HG03095 (cell line): Measurements from ENCODE around the gene TTLL11.
A peak's percentile ranks its signal among the peaks of the same experiment; 100 is the strongest.

Experiments used
- ATAC-seq: cut with Tn5 transposase; IDR thresholded peaks from one replicate; pipeline ENCODE4 v1.9.1; 2021; ENCODE audit warnings: moderate library complexity; ENCODE audit not compliant: unreplicated experiment

Gene TTLL11, protein sequence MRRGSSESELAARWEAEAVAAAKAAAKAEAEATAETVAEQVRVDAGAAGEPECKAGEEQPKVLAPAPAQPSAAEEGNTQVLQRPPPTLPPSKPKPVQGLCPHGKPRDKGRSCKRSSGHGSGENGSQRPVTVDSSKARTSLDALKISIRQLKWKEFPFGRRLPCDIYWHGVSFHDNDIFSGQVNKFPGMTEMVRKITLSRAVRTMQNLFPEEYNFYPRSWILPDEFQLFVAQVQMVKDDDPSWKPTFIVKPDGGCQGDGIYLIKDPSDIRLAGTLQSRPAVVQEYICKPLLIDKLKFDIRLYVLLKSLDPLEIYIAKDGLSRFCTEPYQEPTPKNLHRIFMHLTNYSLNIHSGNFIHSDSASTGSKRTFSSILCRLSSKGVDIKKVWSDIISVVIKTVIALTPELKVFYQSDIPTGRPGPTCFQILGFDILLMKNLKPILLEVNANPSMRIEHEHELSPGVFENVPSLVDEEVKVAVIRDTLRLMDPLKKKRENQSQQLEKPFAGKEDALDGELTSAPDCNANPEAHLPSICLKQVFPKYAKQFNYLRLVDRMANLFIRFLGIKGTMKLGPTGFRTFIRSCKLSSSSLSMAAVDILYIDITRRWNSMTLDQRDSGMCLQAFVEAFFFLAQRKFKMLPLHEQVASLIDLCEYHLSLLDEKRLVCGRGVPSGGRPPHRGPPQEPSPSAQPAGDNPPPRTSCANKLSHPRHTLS

GRCh38 chr9:122092611-122093506 lies at the start of gene TTLL11:
Gene TTLL11, minus strand, starts transcription at chr9:122093308. Its CDS starts 160 bp downstream, at chr9:122093148.
- peak; percentile 79 for ATAC-seq

- no peak for ATAC-seq
Observed at GRCh38 chr9:122141671-122142070, 48.6 kb upstream of the TTLL11 start.

- no peak for ATAC-seq
Observed at GRCh38 chr9:122140368-122141193, 47.5 kb upstream of the TTLL11 start.

- no peak for ATAC-seq
Observed at GRCh38 chr9:122138560-122139268, 45.6 kb upstream of the TTLL11 start.

DNA sequence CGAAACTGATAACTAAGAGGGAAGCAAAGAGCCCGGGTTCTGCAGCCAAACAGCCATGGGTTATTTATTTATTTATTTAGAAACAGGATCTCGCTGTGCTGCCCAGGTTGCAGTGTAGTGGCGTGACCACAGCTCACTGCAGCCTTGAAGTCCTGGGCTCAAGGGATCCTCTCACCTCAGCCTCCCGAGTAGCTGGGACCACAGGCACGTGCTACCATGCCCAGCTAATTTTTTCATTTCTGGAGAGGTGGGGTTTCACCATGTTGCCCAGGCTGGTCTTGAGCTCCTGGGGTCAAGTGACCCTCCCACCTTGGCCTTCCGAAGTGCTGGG lies 42.4 kb upstream of the TTLL11 start:
- ATAC-seq: no peak

GRCh38 chr9:122134822-122135528 lies 41.9 kb upstream of the TTLL11 start:
- no peak for ATAC-seq

GRCh38 chr9:122133984-122134535 lies 41.0 kb upstream of the TTLL11 start:
- no peak for ATAC-seq

DNA sequence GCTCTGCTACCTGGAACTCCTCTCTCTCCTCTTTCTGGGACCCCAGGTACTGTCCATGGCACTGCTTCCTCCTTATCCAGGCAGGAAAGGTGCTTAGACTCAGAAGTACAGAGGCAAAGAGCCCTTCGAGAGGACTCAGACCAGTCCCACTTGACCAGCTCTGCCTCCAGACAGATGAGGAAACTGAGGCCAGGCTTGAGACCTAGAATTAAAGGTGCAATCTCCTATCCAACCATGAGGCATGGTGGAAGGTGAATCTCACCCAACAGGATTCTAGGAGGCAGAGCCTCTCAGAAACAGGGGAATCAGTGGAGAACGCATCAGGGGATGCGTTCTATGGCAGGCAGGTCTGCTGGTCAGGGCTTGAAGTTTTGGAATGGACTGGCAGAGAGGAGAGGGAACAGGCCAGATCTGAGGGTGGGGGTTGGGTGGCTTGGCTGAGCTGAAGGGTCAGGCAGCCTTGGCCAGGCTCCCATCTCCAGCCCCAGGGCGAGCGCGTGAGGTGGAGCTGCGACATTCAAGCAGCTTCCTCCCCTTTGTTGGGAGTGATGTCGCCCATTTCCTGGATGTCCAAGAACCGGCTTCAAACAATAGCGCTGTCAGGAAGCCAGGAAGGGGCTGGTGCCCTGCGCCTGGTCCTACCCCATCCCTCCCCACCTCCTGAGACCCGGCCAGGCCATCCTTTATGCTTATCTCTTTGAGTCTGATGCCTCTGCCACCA lies 40.3 kb upstream of the TTLL11 start:
- ATAC-seq: no peak

DNA sequence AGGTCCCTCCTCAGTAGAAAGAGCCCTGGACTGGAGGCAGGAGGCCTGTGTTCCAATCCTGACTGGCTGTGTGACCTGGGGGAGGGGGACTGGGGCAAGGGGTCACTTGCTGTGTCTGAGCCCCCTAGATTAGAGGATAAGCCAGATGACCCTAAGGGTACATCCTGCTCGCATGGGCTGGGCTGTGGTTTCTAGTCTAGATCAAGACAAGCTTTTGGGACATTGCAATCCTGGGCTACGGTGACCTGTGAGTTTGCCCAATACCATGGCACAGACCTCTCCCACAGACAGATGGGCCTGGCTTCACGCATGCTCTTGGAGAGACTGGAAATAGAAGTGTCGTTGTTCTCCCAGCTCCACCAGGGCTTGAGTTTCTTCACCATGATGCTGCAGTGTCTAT lies 39.4 kb upstream of the TTLL11 start:
- no peak for ATAC-seq

DNA sequence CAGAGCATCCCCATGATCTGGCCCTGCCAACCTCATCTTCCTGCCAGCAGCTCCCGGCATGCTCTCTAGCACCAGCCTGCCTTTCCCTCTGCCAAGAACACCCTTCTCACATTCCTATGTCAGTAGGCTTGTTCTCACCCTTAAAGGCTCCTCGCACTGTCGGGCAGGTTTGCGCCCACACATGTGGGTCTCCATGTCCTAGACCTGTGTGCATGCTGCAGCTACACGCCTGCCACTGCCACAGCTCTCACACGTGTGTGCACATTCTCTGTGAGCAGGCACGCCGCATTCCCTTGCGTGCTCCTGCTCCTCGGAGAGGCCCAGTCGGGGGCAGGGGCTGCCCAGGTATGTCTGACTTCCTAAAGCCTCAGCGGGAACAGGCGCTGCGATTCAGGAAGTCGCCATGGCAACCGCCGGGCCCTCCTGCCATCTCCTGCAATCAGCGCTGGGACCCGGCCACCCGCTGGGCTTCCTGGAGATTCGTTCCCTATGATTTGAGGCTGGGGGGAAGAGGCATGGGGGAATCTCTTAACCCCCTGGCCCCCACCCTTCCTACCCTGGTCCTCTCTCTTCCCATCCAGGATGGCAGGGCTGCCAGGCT lies 38.4 kb upstream of the TTLL11 start:
- ATAC-seq: no peak

- ATAC-seq: no peak
Observed at GRCh38 chr9:122130837-122131236, 37.7 kb upstream of the TTLL11 start.

GRCh38 chr9:122129969-122130368 lies 36.9 kb upstream of the TTLL11 start:
- no peak for ATAC-seq

GRCh38 chr9:122128969-122129343 lies 35.8 kb upstream of the TTLL11 start:
- no peak for ATAC-seq

DNA sequence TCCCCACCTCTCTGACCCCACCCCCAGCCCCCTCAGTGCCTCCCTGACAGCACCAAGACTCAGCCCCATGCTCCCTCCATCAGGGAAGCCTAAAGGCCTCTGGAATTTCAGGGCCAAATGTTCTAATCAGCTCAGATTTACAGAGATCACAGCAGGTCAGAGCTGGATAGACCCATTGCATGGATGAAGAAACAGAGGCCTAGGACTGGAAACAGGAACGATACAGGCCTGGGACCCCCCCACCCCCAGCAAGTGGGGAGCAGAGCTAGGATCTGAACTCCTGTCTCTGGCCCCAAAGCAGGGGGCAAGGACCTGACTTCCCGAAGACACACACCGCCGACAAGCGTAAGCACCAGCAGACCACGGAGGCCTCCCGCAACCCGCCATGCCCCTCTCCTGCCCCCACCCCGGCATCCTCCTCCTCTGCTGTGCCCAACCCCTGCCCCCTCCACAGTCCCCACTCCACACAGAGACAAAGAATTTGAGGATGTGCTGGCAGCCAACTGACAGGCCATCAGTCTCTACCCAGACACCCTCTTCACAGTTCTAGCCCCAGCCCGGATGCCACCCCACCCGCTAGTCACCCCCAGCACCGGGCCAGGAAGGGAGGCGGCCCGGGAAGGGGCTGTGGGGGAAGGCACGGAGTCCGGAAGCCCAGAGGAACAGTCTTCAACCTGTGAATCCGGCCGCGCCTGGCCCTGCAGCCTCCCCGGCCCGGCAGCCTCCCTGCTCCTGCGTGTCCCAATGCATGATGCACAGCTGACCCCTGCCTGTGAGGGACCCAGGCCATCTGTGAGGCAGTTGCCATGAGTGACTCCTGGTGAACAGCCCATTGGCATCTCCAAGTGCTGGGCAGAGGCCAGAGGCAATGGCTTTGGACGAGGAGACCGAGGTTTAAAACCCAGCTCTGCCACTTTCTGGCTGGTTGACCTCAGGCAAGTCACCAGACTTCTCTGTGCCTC lies 35.2 kb upstream of the TTLL11 start:
- ATAC-seq: no peak

DNA sequence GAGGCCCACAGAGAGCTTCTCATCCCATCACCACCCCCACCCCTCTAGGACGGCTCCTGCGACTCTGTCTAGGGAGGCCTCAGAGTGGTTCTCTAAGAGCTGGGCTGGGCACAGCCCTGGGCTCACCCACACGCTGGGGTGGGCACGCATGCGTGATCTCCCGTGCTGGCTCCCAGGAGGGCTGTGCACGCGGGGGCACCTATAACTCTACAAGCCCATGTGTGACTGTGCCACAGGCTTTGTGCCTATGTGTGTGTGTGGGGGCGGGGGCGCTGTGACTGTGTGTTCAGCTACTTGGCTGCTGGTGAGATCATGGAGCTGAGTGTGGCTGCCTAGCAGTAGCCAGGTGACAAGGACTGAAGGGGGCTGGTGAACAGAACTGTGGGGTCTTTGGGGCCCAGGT lies 34.3 kb upstream of the TTLL11 start:
- no peak for ATAC-seq

GRCh38 chr9:122126331-122127261 lies 33.5 kb upstream of the TTLL11 start:
- ATAC-seq: no peak
